Thoracic aorta (tissue), 2 donors: ENCODE results near the gene PLXDC2. TPM values are rescaled to one million over a fixed set of nuclear protein-coding genes. Genes with fewer than 3 reads are reported as not detected.
A peak's percentile ranks its signal among the peaks of the same experiment; 100 is the strongest.

Source experiments
- ATAC-seq: fragments of 150-250 bp; one replicate; pipeline ENCODE4 v1.8.0; 2017; ENCODE audit warnings: low read depth; ENCODE audit not compliant: insufficient number of reproducible peaks, low FRiP score
- DNase-seq: peaks from one replicate; pipeline ENCODE4 v3.0.0-alpha.2; 2020; ENCODE audit warnings: low spot score
- H3K27ac ChIP-seq, 2 donors: fragments of 200-600 bp; sonication (generic); 1 replicate in 1 of 2; 2 replicates in 1 of 2; pipeline ENCODE4 v1.5.1; 2016; ENCODE audit warnings: mild to moderate bottlenecking in 2 of 2, moderate library complexity in 2 of 2
- H3K27me3 ChIP-seq: fragments of 200-600 bp; sonication (generic); replicated peaks from 2 replicates; pipeline ENCODE4 v1.6.0; 2016; ENCODE audit warnings: mild to moderate bottlenecking; ENCODE audit not compliant: insufficient read depth
- H3K36me3 ChIP-seq: fragments of 200-600 bp; sonication (generic); one replicate; pipeline ENCODE4 v1.5.1; 2016
- H3K4me1 ChIP-seq, 2 donors: fragments of 200-600 bp; sonication (generic); 1 replicate in 1 of 2; 2 replicates in 1 of 2; pipeline versions ENCODE4 v1.5.1 to v1.6.0; 2016; ENCODE audit warnings: low read depth in 2 of 2, mild to moderate bottlenecking in 1 of 2; ENCODE audit not compliant: control insufficient read depth in 1 of 2
- H3K4me3 ChIP-seq: fragments of 200-600 bp; sonication (generic); 2 replicates; pipeline ENCODE4 v1.5.1; 2016; ENCODE audit warnings: mild to moderate bottlenecking
- H3K9me3 ChIP-seq: fragments of 200-600 bp; sonication (generic); 2 replicates; pipeline ENCODE4 v1.5.1; 2016
- CTCF ChIP-seq: fragments of 200-600 bp; sonication (generic); IDR thresholded peaks from one replicate; pipeline ENCODE4 v1.5.1; 2019; ENCODE audit warnings: antibody characterized with exemption
- total RNA-seq, 2 donors: library from RNA; depleted of rRNA; stranded (reverse); fragments of >200 nt; gene quantifications; one replicate each; pipeline versions ENCODE4 v1.1.0 to v1.2.3, GENCODE V29; 2016

PLXDC2 gene
- total RNA-seq, 2 donors from 2014 or later: 105 to 155 TPM

DNA sequence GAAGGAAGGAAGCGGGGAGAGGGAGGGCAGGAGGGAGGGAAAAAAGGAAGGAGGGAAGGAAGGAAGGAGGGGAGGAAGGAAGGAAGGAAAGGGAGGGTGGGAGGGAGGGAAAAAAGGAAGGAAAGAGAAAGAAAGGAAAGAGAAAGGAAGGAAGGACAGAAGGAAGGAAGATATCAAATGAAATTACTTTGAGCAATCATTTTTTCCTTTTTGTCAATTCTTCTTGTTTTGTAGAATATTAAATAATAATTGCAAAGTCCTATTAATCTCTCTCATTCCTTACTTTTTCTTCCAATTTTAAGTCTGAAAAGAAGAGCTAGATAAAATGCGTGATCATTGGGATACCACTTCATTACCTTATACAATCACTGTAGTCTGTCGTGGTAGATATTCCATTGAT, 117.5 kb downstream of the PLXDC2 start:
- Histone ChIP-seq H3K4me1 (peaks cover 36 to 55% of the 10 kb centered on the region in 2 donors), H3K4me3 (no peak overlapping the region), H3K27me3 (no peaks in the 10 kb centered on the region), H3K27ac (no peak overlapping the region), H3K9me3 (no peaks in the 10 kb centered on the region), H3K36me3 (no peaks in the 10 kb centered on the region)
- DNase-seq (no peak), ATAC-seq (no peak)
- no peak for TF ChIP-seq CTCF

GRCh38 chr10:19935176-19935575, 118.9 kb downstream of the PLXDC2 start:
- Histone ChIP-seq H3K27me3 (no peaks in the 10 kb centered on the region), H3K36me3 (no peaks in the 10 kb centered on the region), H3K27ac (no peak overlapping the region), H3K9me3 (no peaks in the 10 kb centered on the region), H3K4me3 (no peak overlapping the region), H3K4me1 (peaks cover 30 to 44% of the 10 kb centered on the region in 2 donors)
- TF ChIP-seq CTCF: no peak
- no peak for DNase-seq
- no peak for ATAC-seq

- Histone ChIP-seq H3K9me3 (no peaks in the 10 kb centered on the region), H3K27ac (no peak overlapping the region), H3K4me3 (no peak overlapping the region), H3K27me3 (no peaks in the 10 kb centered on the region), H3K4me1 (peaks cover 26 to 44% of the 10 kb centered on the region in 2 donors), H3K36me3 (no peaks in the 10 kb centered on the region)
- TF ChIP-seq CTCF: no peak
- no peak for ATAC-seq
- DNase-seq: no peak
These were observed 120.1 kb downstream of the PLXDC2 start for GRCh38 chr10:19936289-19936688.

- H3K27me3 ChIP-seq: no peaks in the 10 kb centered on the region
- H3K36me3 ChIP-seq: no peaks in the 10 kb centered on the region
- TF ChIP-seq CTCF: no peak
- no peaks in the 10 kb centered on the region for H3K9me3 ChIP-seq
- H3K4me3 ChIP-seq: no peak overlapping the region
- DNase-seq (no peak), ATAC-seq (no peak)
- H3K4me1 ChIP-seq: peaks cover 13 to 38% of the 10 kb centered on the region in 2 donors
- no peak overlapping the region for H3K27ac ChIP-seq
These were observed 121.8 kb downstream of the PLXDC2 start for GRCh38 chr10:19937989-19938388.

DNA sequence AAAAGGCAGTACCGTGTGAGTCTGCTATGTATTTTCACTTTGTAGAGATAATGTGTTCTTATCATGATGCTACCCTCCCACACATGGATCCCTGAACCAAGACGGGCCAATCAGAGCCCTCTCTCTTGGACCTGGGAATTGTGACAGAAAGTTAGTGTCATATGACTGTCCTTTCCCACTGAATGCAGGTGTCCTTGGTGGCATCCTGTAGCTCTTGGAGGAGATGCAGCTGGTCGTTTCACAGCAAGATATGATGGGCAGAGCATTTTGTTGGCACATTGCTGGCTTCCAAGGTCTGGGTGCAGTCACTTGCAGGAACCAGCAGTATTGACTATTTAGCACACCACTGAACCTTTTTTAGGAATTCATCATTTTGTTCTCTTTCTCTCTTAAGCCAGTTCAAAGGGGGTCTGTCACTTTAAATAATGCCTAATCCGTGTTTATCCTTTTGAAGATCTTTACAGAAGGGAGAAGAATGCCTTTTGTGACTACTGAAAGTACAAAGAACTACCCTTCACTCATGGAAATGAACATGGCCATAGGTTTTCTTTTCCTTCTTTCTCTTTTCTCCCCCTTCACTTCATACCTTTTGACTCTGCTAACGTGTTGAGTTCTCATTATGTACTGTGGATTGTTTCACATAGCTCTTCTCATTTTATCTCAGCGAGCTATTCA, 125.1 kb downstream of the PLXDC2 start:
- Histone ChIP-seq H3K9me3 (no peaks in the 10 kb centered on the region), H3K4me1 (peaks cover 26 to 54% of the 10 kb centered on the region in 2 donors), H3K4me3 (no peak overlapping the region), H3K27ac (peak overlapping the region in 1 of 2 donors; percentile 37), H3K36me3 (no peaks in the 10 kb centered on the region), H3K27me3 (no peaks in the 10 kb centered on the region)
- TF ChIP-seq CTCF: no peak
- no peak for ATAC-seq
- DNase-seq: no peak
